GM12872 (cell line): ENCODE results near the gene APBB2.

Experiments
- CTCF ChIP-seq: IDR thresholded peaks from 3 replicates; pipeline ENCODE4 v1.5.1; 2011; ENCODE audit warnings: low read depth, mild to moderate bottlenecking, low read length, moderate library complexity; ENCODE audit not compliant: insufficient read depth

The APBB2 gene

GRCh38 chr4:41120297-41121217 lies 93.8 kb downstream of the APBB2 start:
- TF ChIP-seq CTCF: no peak

DNA sequence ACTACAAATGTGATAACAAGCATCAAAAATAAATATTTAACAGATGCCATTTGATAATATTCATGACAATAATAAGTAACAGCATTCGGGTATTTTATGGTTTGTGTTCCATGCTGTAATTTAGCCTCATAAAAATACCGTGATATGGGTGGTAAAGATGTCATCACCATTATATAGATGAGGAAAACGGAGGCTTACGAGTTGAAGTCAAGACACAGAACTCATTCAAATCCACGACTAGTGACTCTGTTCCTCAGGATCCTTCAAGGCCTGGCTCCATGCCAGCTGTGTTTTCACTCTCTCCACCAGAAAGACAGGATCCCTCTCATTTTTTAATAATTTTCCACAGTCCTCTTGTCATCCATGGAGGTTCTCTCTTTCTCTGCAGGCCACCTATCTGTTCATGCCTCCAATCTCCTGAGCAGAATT lies 94.5 kb downstream of the APBB2 start:
- TF ChIP-seq CTCF: no peak

- TF ChIP-seq CTCF: no peak
Observed at GRCh38 chr4:41111791-41112190, 102.6 kb downstream of the APBB2 start.

- no peak for TF ChIP-seq CTCF
Observed at GRCh38 chr4:41110050-41110449, 104.3 kb downstream of the APBB2 start.

GRCh38 chr4:41108481-41108880 lies 105.9 kb downstream of the APBB2 start:
- no peak for TF ChIP-seq CTCF

GRCh38 chr4:41106694-41107419 lies 107.5 kb downstream of the APBB2 start:
- no peak for TF ChIP-seq CTCF

GRCh38 chr4:41106081-41106480 lies 108.3 kb downstream of the APBB2 start:
- TF ChIP-seq CTCF: no peak
